Neuron (in vitro differentiated cells): ENCODE measurements around the gene NCS1.
"Not testable (repeated sequence)": the region's sequence is repeated elsewhere in the genome, so short reads cannot be mapped to it uniquely, and the experiment has no call there.

Experiments used
- H2AFZ ChIP-seq: one replicate; pipeline ENCODE4 v1.6.1; 2013; ENCODE audit warnings: low read depth, mild to moderate bottlenecking, inconsistent platforms, low read length, moderate library complexity
- H3K27me3 ChIP-seq: one replicate; pipeline ENCODE4 v1.6.1; 2013; ENCODE audit warnings: low read length; ENCODE audit not compliant: insufficient read depth
- H3K36me3 ChIP-seq: one replicate; pipeline ENCODE4 v1.6.1; 2013; ENCODE audit warnings: low read length; ENCODE audit not compliant: insufficient read depth
- H3K4me1 ChIP-seq: one replicate; pipeline ENCODE4 v1.6.1; 2013; ENCODE audit warnings: low read length; ENCODE audit not compliant: insufficient read depth
- H3K4me3 ChIP-seq: 2 replicates; pipeline ENCODE4 v1.5.1; 2013; ENCODE audit warnings: mild to moderate bottlenecking, low read length, moderate library complexity
- H3K9me3 ChIP-seq: one replicate; pipeline ENCODE4 v1.6.1; 2013; ENCODE audit warnings: low read length

Gene NCS1

DNA sequence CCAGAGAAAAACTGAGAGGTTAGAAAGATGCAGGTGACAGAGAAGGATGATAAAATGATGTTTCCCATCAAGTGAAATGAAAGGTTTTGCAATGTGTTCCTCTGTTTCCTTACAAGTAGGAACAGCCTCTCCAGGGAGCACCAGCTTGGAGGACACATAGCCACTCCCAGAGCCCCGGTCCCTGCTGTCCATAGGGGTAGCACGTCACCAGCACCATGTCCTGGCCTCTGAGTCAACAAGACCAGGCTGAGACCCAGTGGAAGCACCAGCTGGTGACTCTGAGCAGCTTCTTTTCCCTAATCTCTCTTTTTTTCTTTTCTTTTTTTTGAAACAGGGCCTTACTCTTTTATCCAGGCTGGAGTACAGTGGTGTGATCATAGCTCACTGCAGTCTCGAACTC is 73.9 kb downstream of the NCS1 start:
- Histone ChIP-seq H2AFZ (no peak overlapping the region), H3K36me3 (no peaks in the 10 kb centered on the region), H3K4me3 (no peak overlapping the region), H3K4me1 (peaks cover 5% of the 10 kb centered on the region), H3K9me3 (no peaks in the 10 kb centered on the region), H3K27me3 (peaks cover 2% of the 10 kb centered on the region)

DNA sequence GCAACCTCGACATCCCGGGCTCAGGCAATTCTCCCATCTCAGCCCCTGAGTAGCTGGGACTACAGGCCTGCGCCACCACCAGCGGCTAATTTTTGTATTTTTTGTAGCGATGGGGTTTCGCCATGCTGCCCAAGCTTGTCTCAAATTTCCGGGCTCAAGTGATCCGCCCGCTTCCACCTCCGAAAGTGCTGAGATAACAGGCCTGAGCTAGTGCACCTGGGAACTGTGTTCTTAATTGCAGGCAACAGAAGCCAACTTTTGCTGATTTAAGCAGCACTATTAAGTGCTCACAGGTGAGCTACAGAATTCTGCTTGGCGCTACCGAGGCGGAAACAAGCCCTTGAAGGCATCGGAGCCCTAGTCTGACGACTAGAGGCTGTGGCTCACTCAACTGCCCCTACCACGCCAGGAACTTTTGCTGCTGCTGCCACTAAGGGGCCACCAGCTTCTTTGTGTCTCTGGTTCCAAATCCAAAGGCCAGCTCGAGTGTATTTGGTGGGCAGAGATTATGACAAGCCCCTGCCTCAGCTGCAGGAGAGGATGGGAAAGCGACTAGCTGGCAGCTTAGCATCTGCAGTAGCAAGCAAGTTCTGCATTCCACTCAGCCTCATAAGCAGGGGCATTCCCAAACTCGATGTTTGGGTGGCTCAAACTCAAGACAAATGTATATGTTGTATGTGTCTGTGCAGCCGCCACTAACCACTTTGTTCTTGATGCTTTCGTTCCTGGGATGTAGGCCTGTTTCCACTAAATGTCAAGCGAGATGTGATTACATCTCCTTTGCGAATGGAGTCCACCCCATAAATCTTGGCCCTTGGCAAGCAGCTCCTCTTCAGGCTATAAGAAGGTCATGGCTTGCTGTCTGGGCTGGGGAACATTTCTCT is 82.8 kb downstream of the NCS1 start:
- Histone ChIP-seq H3K4me3 (no peak overlapping the region), H3K36me3 (no peaks in the 10 kb centered on the region), H3K9me3 (no peaks in the 10 kb centered on the region), H2AFZ (no peak overlapping the region), H3K27me3 (peaks cover under 1% of the 10 kb centered on the region), H3K4me1 (no peaks in the 10 kb centered on the region)

DNA sequence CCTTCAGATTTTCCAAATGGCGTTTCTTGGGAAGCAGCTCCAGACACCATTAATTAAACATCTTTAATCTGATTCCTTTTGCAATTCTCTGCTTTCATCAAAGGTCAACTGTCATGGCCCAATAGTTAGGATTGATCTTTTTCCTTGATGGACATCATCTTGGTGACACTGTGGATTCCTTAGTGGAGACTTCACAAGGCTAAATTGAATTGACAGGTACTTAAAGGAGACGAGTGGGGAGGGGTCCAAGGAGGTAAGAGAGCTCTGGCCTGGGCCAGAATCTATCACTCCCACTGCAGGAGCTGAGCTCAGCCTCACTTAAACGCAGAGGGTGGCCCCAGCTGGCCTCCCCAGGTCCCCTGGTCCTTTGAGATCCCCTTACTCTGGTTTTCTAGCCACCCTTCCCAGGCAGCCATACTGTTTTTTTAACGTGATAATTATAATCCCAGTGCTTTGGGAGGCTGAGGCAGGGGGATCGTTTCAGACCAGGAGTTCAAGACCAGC is 83.5 kb downstream of the NCS1 start:
- Histone ChIP-seq H3K4me1 (no peaks in the 10 kb centered on the region), H3K9me3 (no peaks in the 10 kb centered on the region), H3K4me3 (no peak overlapping the region), H3K36me3 (no peaks in the 10 kb centered on the region), H3K27me3 (no peaks in the 10 kb centered on the region), H2AFZ (no peak overlapping the region)

DNA sequence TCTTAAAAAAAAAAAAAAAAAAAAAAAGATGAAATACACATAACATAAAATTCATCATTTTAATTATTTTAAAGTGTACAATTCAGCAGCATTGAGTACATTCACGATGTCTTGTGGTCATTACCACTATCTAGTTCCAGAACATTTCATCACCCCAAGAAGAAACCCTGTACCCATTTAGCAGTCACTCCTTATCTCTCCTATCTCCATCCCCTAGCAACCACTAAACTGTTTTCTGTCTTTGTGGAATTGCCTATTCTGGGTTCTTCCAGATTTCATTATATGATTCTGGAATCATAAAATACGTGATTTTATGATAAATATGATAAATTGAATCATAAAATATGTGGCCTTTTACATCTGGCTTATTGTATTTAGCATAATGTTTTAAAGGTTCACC is 84.4 kb downstream of the NCS1 start:
- no peak overlapping the region for H2AFZ ChIP-seq
- no peaks in the 10 kb centered on the region for H3K36me3 ChIP-seq
- no peaks in the 10 kb centered on the region for H3K4me1 ChIP-seq
- H3K4me3 ChIP-seq, result no peak overlapping the region
- no peaks in the 10 kb centered on the region for H3K27me3 ChIP-seq
- no peaks in the 10 kb centered on the region for H3K9me3 ChIP-seq

DNA sequence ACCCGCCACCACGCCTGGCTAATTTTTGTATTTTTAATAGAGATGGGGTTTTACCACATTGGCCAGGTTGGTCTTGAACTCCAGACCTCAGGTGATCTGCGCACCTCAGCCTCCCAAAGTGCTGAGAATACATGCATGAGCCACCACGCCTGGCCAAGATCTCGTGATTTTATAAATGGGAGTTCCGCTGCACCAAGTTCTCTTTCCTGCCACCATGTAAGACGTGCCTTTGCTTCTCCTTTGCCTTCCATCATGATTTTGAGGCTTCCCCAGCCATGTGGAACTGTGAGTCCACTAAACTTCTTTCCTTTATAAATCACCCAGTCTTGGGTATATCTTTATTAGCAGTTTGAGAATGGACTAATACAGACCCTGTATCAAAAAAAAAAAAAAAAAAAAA is 85.9 kb downstream of the NCS1 start:
- H3K27me3 ChIP-seq, result peaks cover 10% of the 10 kb centered on the region
- not testable (repeated sequence) for H3K4me3 ChIP-seq, H3K36me3 ChIP-seq, H2AFZ ChIP-seq, H3K9me3 ChIP-seq, H3K4me1 ChIP-seq

DNA sequence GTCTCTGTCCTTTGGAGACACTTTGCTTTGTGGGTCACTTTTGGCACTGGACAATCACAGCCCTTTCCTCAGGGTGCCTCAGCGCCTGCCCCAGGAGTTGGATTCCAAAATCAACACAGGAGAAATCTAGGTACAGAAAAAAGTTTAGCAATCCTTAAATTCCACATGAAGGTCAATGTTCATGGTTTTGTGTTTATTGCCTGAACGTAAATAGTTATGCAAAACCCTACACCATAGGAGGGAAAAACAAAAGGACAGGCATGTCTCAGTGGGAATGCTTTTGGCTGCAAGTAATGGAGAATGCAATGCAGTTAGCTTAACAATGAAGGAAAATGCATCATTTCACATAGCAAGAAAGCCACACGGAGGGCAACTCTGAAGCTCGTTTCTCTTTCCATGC is 86.8 kb downstream of the NCS1 start:
- Histone ChIP-seq H3K4me3 (no peak overlapping the region), H3K36me3 (no peaks in the 10 kb centered on the region), H3K27me3 (peaks cover 20% of the 10 kb centered on the region), H3K4me1 (no peaks in the 10 kb centered on the region), H3K9me3 (no peaks in the 10 kb centered on the region), H2AFZ (no peak overlapping the region)

DNA sequence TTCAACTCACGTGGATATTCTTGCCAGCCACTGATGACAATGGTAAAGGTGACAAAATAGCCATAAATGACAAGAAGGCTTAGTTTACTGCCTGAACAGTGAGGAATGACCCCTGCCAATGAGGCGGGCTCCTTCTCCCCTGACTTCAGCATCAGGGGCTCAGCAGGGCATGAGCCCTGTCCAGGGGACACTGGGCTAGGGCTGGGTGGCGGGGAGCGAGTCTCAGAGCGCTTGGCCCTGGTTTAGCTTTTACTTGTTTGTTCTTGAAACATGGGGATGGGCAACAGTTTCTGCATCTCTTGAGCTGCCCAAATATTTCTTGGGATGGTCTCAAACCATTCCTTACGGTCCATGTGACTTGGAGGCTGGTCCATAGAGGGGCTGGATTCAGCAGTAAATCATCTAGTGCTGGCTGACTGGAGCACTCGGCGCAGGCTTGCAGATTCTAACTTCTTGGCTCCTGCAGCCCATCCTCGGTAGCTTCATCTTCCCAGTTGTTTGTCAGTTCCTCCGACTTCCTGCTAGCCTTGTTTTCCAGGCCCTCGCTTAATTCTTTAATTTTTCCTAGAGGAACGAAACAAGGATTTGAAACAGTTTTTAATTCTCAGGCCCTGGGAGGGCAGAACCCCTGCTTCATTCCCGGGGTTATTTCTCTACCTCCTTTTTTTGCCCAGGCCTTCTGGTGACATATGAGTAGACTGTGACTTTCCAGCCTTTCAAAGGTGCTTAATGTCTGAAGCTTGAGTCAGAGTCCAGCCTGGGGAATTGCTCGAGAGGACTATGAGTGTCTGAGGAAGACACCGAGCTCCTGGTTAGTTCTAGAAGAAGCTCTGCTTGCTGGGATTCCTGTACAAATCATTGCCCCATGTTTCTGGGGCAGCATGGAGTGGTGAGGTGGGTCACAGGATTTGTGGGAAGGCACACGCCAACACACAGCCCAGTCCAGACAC is 88.9 kb downstream of the NCS1 start:
- no peak overlapping the region for H3K4me3 ChIP-seq
- H2AFZ ChIP-seq, result no peak overlapping the region
- H3K9me3 ChIP-seq, result no peaks in the 10 kb centered on the region
- no peaks in the 10 kb centered on the region for H3K36me3 ChIP-seq
- H3K27me3 ChIP-seq, result peaks cover 40% of the 10 kb centered on the region
- no peaks in the 10 kb centered on the region for H3K4me1 ChIP-seq

DNA sequence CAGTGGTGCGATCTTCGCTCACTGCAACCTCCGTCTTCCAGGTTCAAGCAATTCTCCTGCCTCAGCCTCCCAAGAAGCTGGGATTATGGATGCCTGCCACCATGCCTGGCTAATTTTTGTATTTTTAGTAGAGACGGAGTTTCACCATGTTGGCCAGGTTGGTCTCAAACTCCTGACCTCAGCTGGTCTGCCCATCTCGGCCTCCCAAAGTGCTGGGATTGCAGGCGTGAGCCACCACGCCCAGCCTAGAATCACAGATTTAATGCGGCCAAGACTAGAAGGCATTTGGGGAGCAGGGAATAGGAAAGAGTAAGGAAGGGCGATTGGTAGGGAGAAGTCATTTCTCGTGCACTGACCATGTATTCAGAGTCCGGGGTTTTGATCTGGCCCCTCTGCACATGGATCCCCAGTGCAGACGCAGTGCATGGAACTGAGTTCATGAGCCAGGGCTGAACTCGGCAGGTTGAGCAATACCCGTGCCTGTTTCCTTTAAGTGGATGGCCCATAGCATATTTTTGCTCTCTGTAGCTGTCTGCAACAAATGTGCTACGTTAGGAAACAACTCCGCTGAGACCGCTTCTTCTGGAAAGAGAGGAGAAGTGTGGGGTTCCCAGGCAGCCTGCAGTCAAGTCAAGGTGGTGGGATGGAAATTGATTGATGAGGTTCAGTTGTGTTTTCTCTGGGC is 90.0 kb downstream of the NCS1 start:
- H3K4me1 ChIP-seq, result no peaks in the 10 kb centered on the region
- no peaks in the 10 kb centered on the region for H3K36me3 ChIP-seq
- no peak overlapping the region for H3K4me3 ChIP-seq
- H2AFZ ChIP-seq, result no peak overlapping the region
- no peaks in the 10 kb centered on the region for H3K9me3 ChIP-seq
- peaks cover 51% of the 10 kb centered on the region for H3K27me3 ChIP-seq

DNA sequence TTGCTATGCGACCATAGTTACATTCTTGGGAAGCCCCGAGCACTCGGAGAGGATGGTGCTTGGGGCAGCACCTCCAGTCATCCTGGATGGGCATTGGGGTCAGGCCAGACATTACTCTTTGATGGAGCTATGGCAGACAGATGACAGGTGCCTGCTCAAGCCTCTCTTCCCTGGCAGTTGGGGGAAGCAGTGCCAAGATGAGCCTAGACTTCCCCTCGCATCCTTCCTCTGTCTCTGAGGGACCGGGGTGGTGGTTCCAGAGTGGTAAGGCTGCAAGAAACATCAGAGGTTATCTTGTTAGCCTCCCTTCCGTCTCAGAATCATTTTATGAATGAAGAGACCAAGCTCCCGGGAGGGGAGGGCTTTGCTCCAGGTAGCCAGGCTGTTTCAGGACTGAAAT is 90.6 kb downstream of the NCS1 start:
- Histone ChIP-seq H3K4me3 (no peak overlapping the region), H3K4me1 (no peaks in the 10 kb centered on the region), H3K27me3 (peaks cover 57% of the 10 kb centered on the region), H3K36me3 (no peaks in the 10 kb centered on the region), H3K9me3 (no peaks in the 10 kb centered on the region), H2AFZ (no peak overlapping the region)

DNA sequence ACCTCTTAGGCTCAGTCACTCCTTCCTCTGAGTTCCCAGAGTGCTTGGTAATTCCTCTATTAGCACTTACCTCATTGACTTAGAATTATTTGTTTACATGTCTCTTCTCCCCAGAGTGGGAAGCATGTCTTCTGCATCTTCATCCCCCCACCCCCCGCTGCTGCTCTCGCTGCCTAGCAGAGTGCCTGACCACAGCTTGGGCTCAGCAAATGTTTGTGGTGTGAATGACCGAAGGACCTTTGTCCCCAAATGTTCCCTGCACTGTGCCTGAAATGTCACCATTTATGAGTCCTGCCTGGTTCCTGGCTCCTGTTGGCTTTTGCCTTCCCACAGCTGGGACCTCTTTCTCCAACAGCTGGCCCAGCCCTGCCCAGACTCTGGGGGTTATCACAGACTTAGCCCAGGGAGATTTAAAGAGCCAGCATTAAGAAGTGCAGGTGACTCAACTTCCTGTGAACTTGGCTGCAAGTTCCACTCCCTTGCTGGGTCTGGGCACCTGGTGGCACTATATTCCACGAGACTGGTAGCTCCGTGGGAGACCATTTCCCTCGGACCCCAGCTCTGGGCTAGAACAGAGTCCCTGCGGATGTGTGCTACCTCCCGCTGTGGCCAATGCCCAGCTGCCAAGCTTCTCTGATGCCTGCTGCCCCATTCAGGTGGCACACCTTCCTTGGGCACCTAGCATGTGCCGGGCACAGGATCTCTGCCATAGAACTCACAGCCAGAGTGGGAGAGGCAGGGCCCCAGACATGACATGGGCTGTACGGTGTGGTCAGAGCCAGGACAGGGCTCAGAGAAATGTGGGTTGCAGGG is 91.6 kb downstream of the NCS1 start:
- H3K36me3 ChIP-seq, result no peaks in the 10 kb centered on the region
- no peak overlapping the region for H3K4me3 ChIP-seq
- no peaks in the 10 kb centered on the region for H3K9me3 ChIP-seq
- no peak overlapping the region for H2AFZ ChIP-seq
- no peaks in the 10 kb centered on the region for H3K4me1 ChIP-seq
- H3K27me3 ChIP-seq, result peaks cover 67% of the 10 kb centered on the region

DNA sequence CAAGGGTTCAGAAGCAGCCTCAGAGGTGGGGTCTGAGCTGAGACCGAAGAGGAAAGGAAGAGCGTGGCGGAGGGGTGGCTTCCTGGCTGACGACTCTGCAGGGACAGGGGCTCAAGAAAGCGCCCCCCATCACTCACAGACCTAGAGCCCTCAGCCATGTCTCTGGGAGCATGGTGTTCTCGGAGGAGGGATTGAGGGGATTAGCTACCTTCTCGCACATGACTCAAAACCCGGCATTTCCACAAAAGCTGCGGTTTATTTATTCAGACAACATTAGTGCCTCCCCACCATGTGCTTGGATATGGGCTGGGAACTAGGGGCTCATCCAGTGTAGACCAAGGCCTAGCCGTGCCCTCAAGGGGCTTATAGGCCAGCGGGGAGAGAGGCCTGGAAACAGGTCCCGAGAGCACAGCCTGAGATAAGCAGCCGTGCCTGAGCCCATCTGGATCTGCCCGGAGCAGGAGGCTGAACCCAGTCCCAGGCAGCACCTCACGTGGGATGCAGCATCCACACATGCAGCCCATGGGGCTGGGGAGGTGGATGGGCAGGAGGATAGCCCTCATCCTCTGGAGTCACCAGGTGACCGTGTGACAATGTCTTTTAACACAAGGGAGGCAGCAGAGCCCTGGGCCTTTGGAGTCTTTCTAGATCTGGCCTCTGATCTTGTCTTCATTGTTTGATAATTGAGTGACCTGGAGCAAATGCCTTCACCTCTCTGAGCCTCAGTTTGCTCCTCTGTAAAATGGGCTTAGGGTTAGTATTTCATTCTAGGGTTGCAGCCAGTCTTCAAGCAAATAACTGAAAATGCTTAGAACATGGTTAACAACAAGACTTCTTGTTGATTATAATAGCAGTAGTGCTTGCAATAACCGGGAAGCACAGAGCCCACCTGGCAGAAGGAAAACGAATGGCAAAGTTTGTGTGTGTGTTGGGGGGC is 92.5 kb downstream of the NCS1 start:
- no peaks in the 10 kb centered on the region for H3K4me1 ChIP-seq
- H2AFZ ChIP-seq, result no peak overlapping the region
- H3K36me3 ChIP-seq, result no peaks in the 10 kb centered on the region
- H3K27me3 ChIP-seq, result peaks cover 75% of the 10 kb centered on the region
- H3K9me3 ChIP-seq, result no peaks in the 10 kb centered on the region
- no peak overlapping the region for H3K4me3 ChIP-seq
